ENCODE measurements around the gene GABRQ.

GABRQ gene

GRCh38 chrX:152647978-152648377, 10.3 kb downstream of the GABRQ start:
- no peak for DNase-seq
- Histone ChIP-seq H3F3A (ENCODE audit: insufficient read depth, low read length) (no peaks in the 10 kb centered on the region), H4K20me1 (ENCODE audit: insufficient read depth, low read length) (no peaks in the 10 kb centered on the region), H3K9me3 (replicated peaks; ENCODE audit: insufficient read depth, low read length) (no peaks in the 10 kb centered on the region), H3K36me3 (replicated peaks; ENCODE audit: insufficient read depth, low read length) (no peaks in the 10 kb centered on the region), H3K4me1 (ENCODE audit: low read length) (no peaks in the 10 kb centered on the region), H3K9me2 (replicated peaks; ENCODE audit: insufficient read depth, low read length) (no peaks in the 10 kb centered on the region), H2AFZ (ENCODE audit: low read length) (no peak overlapping the region), H3K9ac (ENCODE audit: low read length) (no peak overlapping the region), H3K4me2 (ENCODE audit: low read depth, low read length) (no peak overlapping the region), H3K79me2 (ENCODE audit: low read length) (no peaks in the 10 kb centered on the region), H3K27me3 (replicated peaks; ENCODE audit: insufficient read depth, low read length) (no peaks in the 10 kb centered on the region), H3K27ac (ENCODE audit: low read length) (no peak overlapping the region), H3K4me3 (ENCODE audit: low read length) (no peak overlapping the region)
- TF ChIP-seq EZH2 (optimal IDR thresholded peaks at IDR 0.05; ENCODE audit: low read depth, low read length), result no peak
- TF ChIP-seq EZH2phosphoT487 (IDR thresholded peaks at IDR 0.05; ENCODE audit: low read length), result no peak

GRCh38 chrX:152652060-152652459, 14.4 kb downstream of the GABRQ start:
- Histone ChIP-seq H3K9ac (ENCODE audit: low read length) (no peak overlapping the region), H3K4me2 (ENCODE audit: low read depth, low read length) (no peak overlapping the region), H3K79me2 (ENCODE audit: low read length) (no peaks in the 10 kb centered on the region), H3K36me3 (replicated peaks; ENCODE audit: insufficient read depth, low read length) (no peaks in the 10 kb centered on the region), H3K4me1 (ENCODE audit: low read length) (no peaks in the 10 kb centered on the region), H3K9me3 (replicated peaks; ENCODE audit: insufficient read depth, low read length) (no peaks in the 10 kb centered on the region), H3K4me3 (ENCODE audit: low read length) (no peak overlapping the region), H4K20me1 (ENCODE audit: insufficient read depth, low read length) (no peaks in the 10 kb centered on the region), H3K27ac (ENCODE audit: low read length) (no peak overlapping the region), H3K9me2 (replicated peaks; ENCODE audit: insufficient read depth, low read length) (no peaks in the 10 kb centered on the region), H3F3A (ENCODE audit: insufficient read depth, low read length) (no peaks in the 10 kb centered on the region), H3K27me3 (replicated peaks; ENCODE audit: insufficient read depth, low read length) (no peaks in the 10 kb centered on the region), H2AFZ (ENCODE audit: low read length) (no peak overlapping the region)
- TF ChIP-seq CTCF (IDR thresholded peaks at IDR 0.05; ENCODE audit: low read length), result no peak
- no peak for TF ChIP-seq EZH2phosphoT487 (IDR thresholded peaks at IDR 0.05; ENCODE audit: low read length)
- no peak for TF ChIP-seq EZH2 (optimal IDR thresholded peaks at IDR 0.05; ENCODE audit: low read depth, low read length)
- no peak for DNase-seq

- TF ChIP-seq EZH2phosphoT487 (IDR thresholded peaks at IDR 0.05; ENCODE audit: low read length) (no peak), EZH2 (optimal IDR thresholded peaks at IDR 0.05; ENCODE audit: low read depth, low read length) (no peak), CTCF (IDR thresholded peaks at IDR 0.05; ENCODE audit: low read length) (no peak)
- Histone ChIP-seq H3K4me2 (ENCODE audit: low read depth, low read length) (no peak overlapping the region), H2AFZ (ENCODE audit: low read length) (no peak overlapping the region), H3K9me3 (replicated peaks; ENCODE audit: insufficient read depth, low read length) (no peaks in the 10 kb centered on the region), H3K9me2 (replicated peaks; ENCODE audit: insufficient read depth, low read length) (no peaks in the 10 kb centered on the region), H4K20me1 (ENCODE audit: insufficient read depth, low read length) (no peaks in the 10 kb centered on the region), H3K79me2 (ENCODE audit: low read length) (no peaks in the 10 kb centered on the region), H3K4me1 (ENCODE audit: low read length) (no peaks in the 10 kb centered on the region), H3F3A (ENCODE audit: insufficient read depth, low read length) (no peaks in the 10 kb centered on the region), H3K27ac (ENCODE audit: low read length) (no peak overlapping the region), H3K27me3 (replicated peaks; ENCODE audit: insufficient read depth, low read length) (no peaks in the 10 kb centered on the region), H3K4me3 (ENCODE audit: low read length) (no peak overlapping the region), H3K36me3 (replicated peaks; ENCODE audit: insufficient read depth, low read length) (no peaks in the 10 kb centered on the region), H3K9ac (ENCODE audit: low read length) (no peak overlapping the region)
- no peak for DNase-seq
These were observed 14.8 kb downstream of the GABRQ start for GRCh38 chrX:152652467-152652866.

- H3K4me1 ChIP-seq (ENCODE audit: low read length), result no peaks in the 10 kb centered on the region
- no peak overlapping the region for H3K4me2 ChIP-seq (ENCODE audit: low read depth, low read length)
- H3K27ac ChIP-seq (ENCODE audit: low read length), result no peak overlapping the region
- H3K9ac ChIP-seq (ENCODE audit: low read length), result no peak overlapping the region
- no peaks in the 10 kb centered on the region for H3K9me3 ChIP-seq (replicated peaks; ENCODE audit: insufficient read depth, low read length)
- H3K4me3 ChIP-seq (ENCODE audit: low read length), result no peak overlapping the region
- TF ChIP-seq EZH2phosphoT487 (IDR thresholded peaks at IDR 0.05; ENCODE audit: low read length) (no peak), CTCF (IDR thresholded peaks at IDR 0.05; ENCODE audit: low read length) (no peak), EZH2 (optimal IDR thresholded peaks at IDR 0.05; ENCODE audit: low read depth, low read length) (no peak)
- H3K79me2 ChIP-seq (ENCODE audit: low read length), result no peaks in the 10 kb centered on the region
- no peak overlapping the region for H2AFZ ChIP-seq (ENCODE audit: low read length)
- H4K20me1 ChIP-seq (ENCODE audit: insufficient read depth, low read length), result no peaks in the 10 kb centered on the region
- no peaks in the 10 kb centered on the region for H3K36me3 ChIP-seq (replicated peaks; ENCODE audit: insufficient read depth, low read length)
- no peak for DNase-seq
- no peaks in the 10 kb centered on the region for H3K27me3 ChIP-seq (replicated peaks; ENCODE audit: insufficient read depth, low read length)
- no peaks in the 10 kb centered on the region for H3F3A ChIP-seq (ENCODE audit: insufficient read depth, low read length)
- H3K9me2 ChIP-seq (replicated peaks; ENCODE audit: insufficient read depth, low read length), result no peaks in the 10 kb centered on the region
These were observed 18.4 kb downstream of the GABRQ start for GRCh38 chrX:152656087-152656486.
